ENCODE results near the gene CAMK2N2.

CAMK2N2 gene

GRCh38 chr3:184261270-184261853 is at the start of gene CAMK2N2:
CAMK2N2 (minus strand) TSS chr3:184261553; CDS start chr3:184261285, 268 bp downstream.
- DNase-seq: peak; percentile 51

- no peak for DNase-seq
Observed at GRCh38 chr3:184308744-184309143, 47.4 kb upstream of the CAMK2N2 start.

- DNase-seq: no peak
Observed at GRCh38 chr3:184307915-184308314, 46.6 kb upstream of the CAMK2N2 start.

- no peak for DNase-seq
Observed at GRCh38 chr3:184306341-184306972, 45.1 kb upstream of the CAMK2N2 start.

GRCh38 chr3:184305577-184305976 is 44.2 kb upstream of the CAMK2N2 start:
- no peak for DNase-seq

GRCh38 chr3:184300378-184300720 is 39.0 kb upstream of the CAMK2N2 start:
- DNase-seq: no peak

- no peak for DNase-seq
Observed at GRCh38 chr3:184299488-184300377, 38.4 kb upstream of the CAMK2N2 start.

- DNase-seq: peak; percentile 99
Observed at GRCh38 chr3:184298759-184299487, 37.6 kb upstream of the CAMK2N2 start, which contains the start of gene PSMD2. PSMD2 (plus strand) TSS chr3:184299241; CDS start chr3:184299267, 26 bp downstream.

- no peak for DNase-seq
Observed at GRCh38 chr3:184296616-184297015, 35.3 kb upstream of the CAMK2N2 start.

- no peak for DNase-seq
Observed at GRCh38 chr3:184295771-184296170, 34.4 kb upstream of the CAMK2N2 start.

GRCh38 chr3:184291738-184292445 is 30.5 kb upstream of the CAMK2N2 start:
- DNase-seq: no peak

GRCh38 chr3:184291044-184291737 is 29.8 kb upstream of the CAMK2N2 start:
- DNase-seq: no peak

- DNase-seq: no peak
Observed at GRCh38 chr3:184290331-184290730, 29.0 kb upstream of the CAMK2N2 start.

- peak; percentile 69 for DNase-seq
Observed at GRCh38 chr3:184289426-184289938, 28.1 kb upstream of the CAMK2N2 start.

- DNase-seq: peak; percentile 15
Observed at GRCh38 chr3:184284696-184285095, 23.3 kb upstream of the CAMK2N2 start.

- DNase-seq: no peak
Observed at GRCh38 chr3:184283681-184284080, 22.3 kb upstream of the CAMK2N2 start.

- no peak for DNase-seq
Observed at GRCh38 chr3:184282941-184283340, 21.6 kb upstream of the CAMK2N2 start.

- no peak for DNase-seq
Observed at GRCh38 chr3:184277366-184277765, 16.0 kb upstream of the CAMK2N2 start.

GRCh38 chr3:184275961-184276910 is 14.9 kb upstream of the CAMK2N2 start, which contains the start of gene ECE2:
ECE2 (plus strand) TSS chr3:184276022; CDS start chr3:184276154, 132 bp downstream.
- no peak for DNase-seq

- no peak for DNase-seq
Observed at GRCh38 chr3:184275381-184275701, 14.0 kb upstream of the CAMK2N2 start.

Data from stimulated activated CD4-positive, alpha-beta T cell treated with anti-CD3 and anti-CD28 coated beads, Interleukin-4, amount 100 ng/mL, for 1 hour (primary cell).